ENCODE results near the gene RABL3.
"Not testable (repeated sequence)": the region's sequence is repeated elsewhere in the genome, so short reads cannot be mapped to it uniquely, and the experiment has no call there.

Gene RABL3

DNA sequence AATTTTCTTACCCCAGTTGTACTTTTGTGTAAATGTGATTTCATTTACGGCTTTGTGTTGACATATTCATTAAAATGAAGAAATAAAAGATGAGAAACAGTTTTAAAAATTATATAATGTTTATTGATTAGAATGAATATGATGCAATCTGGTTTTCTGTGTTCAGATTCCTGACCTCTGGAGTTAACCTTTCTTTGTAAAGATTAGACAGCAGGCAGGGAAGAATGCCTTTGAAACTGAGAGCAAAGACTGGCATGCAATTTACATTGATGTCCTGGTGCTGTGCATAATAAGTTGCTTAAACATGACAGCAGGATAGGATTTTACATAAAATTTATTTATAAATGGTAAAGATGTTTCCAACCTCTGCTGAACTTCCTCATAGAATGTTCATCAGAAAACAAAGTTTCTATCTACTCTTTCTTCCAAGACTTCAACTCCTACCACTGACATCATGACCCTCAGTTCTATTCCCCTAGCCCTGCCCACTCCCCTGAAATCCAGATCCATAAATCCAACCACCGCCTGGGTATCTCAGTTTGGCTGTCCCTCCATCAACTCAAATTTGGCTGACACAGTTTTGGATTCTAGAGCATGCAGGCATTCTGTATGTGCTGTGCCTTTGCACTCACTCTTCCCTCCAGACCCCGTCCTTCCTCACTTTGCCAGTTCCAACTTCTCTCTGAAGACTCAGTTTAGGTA lies 62.0 kb downstream of the RABL3 start:
- H3K4me3 ChIP-seq (ENCODE audit: low read depth, low read length), result no peak overlapping the region
- TF ChIP-seq, protein P1, sequence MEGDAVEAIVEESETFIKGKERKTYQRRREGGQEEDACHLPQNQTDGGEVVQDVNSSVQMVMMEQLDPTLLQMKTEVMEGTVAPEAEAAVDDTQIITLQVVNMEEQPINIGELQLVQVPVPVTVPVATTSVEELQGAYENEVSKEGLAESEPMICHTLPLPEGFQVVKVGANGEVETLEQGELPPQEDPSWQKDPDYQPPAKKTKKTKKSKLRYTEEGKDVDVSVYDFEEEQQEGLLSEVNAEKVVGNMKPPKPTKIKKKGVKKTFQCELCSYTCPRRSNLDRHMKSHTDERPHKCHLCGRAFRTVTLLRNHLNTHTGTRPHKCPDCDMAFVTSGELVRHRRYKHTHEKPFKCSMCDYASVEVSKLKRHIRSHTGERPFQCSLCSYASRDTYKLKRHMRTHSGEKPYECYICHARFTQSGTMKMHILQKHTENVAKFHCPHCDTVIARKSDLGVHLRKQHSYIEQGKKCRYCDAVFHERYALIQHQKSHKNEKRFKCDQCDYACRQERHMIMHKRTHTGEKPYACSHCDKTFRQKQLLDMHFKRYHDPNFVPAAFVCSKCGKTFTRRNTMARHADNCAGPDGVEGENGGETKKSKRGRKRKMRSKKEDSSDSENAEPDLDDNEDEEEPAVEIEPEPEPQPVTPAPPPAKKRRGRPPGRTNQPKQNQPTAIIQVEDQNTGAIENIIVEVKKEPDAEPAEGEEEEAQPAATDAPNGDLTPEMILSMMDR (IDR thresholded peaks at IDR 0.05; ENCODE audit: insufficient read depth, low read depth, low read length, missing control alignments), result no peak
- no peak for DNase-seq (ENCODE audit: low read depth)

DNA sequence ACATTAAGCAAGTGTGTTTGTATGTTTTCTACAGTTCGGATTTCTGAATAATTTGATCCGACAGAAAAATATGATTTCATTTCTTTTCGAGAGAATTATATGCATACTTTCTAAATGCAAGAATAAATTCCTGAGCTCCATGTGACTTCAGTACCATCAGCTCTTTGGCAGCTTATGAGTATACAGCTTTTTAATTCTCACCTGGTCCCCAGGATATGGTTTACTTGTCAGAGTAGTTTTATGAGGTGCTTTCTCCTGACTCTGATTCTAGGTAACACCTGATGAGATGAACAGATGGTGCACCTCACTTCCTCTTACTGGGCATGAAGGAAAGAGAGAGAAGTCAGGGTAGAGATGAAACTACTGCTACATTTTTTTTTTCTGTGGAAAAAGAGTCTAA lies 63.3 kb downstream of the RABL3 start:
- TF ChIP-seq, protein P1 (IDR thresholded peaks at IDR 0.05; ENCODE audit: insufficient read depth, low read depth, low read length, missing control alignments), result no peak
- DNase-seq (ENCODE audit: low read depth), result peak; percentile 5
- H3K4me3 ChIP-seq (ENCODE audit: low read depth, low read length), result no peak overlapping the region

DNA sequence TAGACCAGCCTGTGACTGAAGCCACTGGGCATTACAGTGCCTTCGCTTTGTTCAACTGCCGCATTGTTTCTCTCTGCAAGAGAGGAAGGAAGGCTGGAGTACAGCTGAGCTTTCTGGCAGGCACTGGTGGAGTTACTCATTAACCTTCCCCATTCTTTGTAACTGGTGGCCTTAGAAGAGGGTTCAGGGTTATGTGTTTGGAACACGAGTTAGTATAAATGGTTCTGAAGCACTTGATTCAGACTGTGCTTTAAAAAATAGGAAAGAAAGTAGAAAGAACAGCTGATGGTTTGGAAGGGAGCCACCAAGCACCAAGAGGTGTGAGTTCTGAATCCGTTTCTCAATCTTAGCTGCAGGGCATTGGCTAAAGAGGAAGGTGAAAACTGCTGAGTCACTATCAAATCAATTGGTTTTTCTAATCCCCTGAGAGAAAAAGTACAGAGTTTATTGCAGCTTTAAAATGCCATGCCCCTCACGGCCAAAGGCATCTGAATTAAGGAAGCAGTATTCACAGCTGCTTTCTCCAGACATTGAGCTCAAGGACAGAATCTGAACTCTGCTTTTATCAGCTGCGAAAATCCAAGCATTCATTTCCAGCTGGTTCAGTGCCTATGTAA lies 63.9 kb downstream of the RABL3 start:
- TF ChIP-seq, protein P1 (IDR thresholded peaks at IDR 0.05; ENCODE audit: insufficient read depth, low read depth, low read length, missing control alignments), result no peak
- H3K4me3 ChIP-seq (ENCODE audit: low read depth, low read length), result no peak overlapping the region
- DNase-seq (ENCODE audit: low read depth), result peak; percentile 23

DNA sequence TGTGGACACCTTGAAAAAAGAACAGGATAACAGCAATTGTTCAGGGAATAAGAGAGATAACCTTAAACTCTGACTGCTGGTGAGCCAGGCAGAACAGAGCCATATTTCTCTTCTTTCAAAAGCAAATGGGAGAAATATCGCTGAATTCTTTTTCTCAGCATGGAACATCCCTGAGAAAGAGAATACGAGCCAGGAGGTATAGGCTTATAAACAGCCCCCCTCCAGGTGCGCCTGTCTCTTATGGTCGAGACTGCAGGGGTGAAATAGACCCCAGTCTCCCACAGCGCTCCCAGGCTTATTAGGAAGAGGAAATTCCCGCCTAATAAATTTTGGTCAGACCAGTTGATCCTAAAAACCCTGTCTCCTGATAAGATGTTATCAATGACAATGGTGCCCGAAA lies 65.1 kb downstream of the RABL3 start:
- H3K4me3 ChIP-seq (ENCODE audit: low read depth, low read length); DNase-seq (ENCODE audit: low read depth): not testable (repeated sequence)

DNA sequence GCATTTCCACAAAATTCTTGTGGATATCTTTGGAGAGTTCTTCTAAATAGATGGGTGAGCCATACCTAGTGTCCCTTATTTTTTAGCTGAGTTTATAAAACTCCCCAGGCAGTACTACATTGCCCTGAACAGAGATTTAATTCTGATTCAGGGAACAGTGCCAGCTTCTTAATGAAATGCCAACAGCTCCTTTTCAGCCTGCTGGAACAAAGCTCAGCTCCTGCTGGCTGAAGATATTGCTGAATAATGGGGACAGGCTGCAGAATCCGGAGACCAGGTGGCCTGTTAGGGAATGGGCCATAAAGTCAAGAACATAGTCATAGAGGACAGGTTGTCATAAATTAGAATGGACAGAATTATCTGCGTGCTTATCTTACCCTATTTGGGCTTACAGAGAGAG lies 69.2 kb downstream of the RABL3 start:
- TF ChIP-seq, protein P1 (IDR thresholded peaks at IDR 0.05; ENCODE audit: insufficient read depth, low read depth, low read length, missing control alignments), result no peak
- no peak overlapping the region for H3K4me3 ChIP-seq (ENCODE audit: low read depth, low read length)
- DNase-seq (ENCODE audit: low read depth), result no peak

DNA sequence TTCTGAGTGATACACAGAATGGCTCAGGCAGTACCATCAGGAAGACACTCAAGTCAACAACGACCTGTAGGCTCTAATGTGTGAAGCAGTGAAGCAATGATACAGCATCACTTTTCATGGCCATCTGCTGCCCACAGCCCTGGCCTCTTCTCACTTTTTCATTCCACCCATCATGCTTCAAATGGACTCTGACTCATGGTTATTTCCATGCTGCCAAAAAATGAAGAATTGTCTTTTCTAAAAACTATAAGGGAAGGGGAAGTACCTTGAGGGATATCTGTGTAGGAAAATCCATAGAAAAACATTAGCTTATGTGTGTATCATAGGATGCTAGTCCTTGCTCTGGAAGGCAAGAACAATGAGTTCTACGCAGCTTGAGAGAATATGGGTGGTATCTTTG lies 71.7 kb downstream of the RABL3 start:
- TF ChIP-seq, protein P1 (IDR thresholded peaks at IDR 0.05; ENCODE audit: insufficient read depth, low read depth, low read length, missing control alignments), result no peak
- no peak overlapping the region for H3K4me3 ChIP-seq (ENCODE audit: low read depth, low read length)
- DNase-seq (ENCODE audit: low read depth), result no peak

DNA sequence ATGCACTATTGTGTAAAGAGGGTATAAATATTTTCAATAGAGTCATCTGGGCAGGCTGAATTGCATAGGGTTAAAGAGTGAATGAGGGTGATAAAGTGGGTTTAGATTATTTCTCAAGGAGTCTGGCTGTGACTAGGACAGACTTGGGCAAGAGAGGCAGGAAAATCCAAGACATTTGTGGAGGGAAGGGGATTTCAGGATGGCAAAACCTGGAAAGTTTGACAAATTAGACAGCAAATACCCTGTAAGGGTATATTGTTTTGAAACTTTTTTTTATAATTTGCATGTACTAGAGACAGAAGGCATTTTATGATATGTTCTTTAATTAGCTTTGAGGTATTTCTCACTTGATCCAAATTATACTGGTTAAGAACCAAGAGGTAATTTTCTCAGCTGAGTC lies 77.4 kb downstream of the RABL3 start:
- H3K4me3 ChIP-seq (ENCODE audit: low read depth, low read length), result no peak overlapping the region
- TF ChIP-seq, protein P1 (IDR thresholded peaks at IDR 0.05; ENCODE audit: insufficient read depth, low read depth, low read length, missing control alignments), result no peak
- no peak for DNase-seq (ENCODE audit: low read depth)

Measured in GM12865 (cell line).